Left renal pelvis (tissue), 4 donors: ENCODE results near the gene LANCL1. TPM values are rescaled to one million over a fixed set of nuclear protein-coding genes. Genes with fewer than 3 reads are reported as not detected.
A peak's percentile ranks its signal among the peaks of the same experiment; 100 is the strongest.

Experiments used
- DNase-seq, 4 donors: peaks; one replicate each; pipeline ENCODE4 v3.0.0-alpha.2; 2013; ENCODE audit warnings: low read depth in 4 of 4, low spot score in 3 of 4
- polyA plus RNA-seq, 4 donors: library from polyadenylated mRNA; unstranded; fragments of 120-200 nt; gene quantifications; one replicate each; pipeline ENCODE4 v1.2.1, GENCODE V29; 2013; ENCODE audit not compliant: insufficient read length in 4 of 4

The LANCL1 gene
- polyA plus RNA-seq, result 10 to 100 TPM; 58.9 to 89.4 (median 78.8) TPM

DNA sequence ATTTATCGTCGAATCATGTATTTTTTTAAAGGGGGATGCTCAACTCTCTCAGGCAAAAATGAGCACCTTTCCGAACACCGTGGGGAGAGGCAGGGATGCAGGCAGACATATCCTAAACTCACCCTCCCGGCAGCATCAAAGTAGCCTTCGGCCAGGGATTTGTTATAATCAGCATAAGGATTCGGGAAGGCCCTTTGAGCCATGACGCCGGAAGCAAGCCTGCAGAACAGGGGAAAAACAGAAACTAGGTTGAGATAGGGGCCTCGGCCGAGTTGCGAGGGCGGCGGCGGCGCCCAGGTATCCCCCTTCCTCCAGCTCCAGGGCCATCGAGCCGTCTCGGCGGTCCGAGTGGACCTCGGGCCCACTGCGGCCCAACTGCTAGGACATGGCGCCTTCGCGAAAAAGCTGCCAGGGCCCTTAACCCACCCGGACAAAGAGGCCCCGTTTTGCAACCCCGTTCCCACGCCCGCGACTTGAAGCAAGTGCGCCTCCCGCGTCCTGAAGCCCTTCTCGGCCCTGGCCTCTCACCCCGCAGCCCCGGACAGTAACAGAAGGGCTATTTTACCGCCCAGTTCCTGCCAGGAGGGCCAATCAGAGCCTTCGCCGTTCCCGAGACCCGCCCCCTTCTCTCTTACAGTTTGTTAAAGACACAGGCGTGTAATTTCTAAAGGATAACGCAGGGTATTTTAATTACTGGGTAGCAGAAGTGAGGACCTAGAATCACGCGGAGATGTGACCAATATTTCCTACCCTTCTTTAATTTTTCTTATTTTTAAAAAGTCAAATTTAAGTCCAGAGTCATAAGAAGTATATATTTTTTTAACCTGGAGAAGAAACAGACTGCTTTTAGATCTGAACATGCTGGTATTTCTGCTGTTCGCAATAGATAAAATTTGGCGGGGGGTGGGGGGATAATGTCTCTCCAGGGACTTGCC, at the start of gene LANCL1:
Gene LANCL1, minus strand, starts transcription at position 566 of the 935 bp plus-strand sequence. Its CDS starts 363 bp downstream, at position 203.
- peak; percentile 62 to 80 (median 72) for DNase-seq

DNA sequence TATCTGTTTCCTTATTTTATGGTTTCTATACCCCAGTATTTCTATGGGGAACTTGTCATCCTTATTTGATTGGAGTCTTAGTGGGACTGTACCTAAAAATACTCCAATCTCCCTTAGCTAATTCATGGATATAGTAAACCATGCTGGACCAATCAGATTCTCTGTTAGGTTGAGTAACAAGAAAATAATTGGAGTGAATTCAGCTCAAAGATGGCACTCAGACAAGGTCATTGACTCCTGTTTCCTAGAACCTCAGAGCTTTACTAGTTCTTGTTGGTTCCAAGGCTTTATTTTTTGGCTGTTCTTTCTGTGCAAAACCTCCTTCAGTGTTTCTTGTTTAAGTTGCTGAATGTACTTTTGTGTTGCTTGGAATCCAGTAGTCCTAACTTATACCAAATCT, 48.0 kb upstream of the LANCL1 start:
- no peak for DNase-seq

DNA sequence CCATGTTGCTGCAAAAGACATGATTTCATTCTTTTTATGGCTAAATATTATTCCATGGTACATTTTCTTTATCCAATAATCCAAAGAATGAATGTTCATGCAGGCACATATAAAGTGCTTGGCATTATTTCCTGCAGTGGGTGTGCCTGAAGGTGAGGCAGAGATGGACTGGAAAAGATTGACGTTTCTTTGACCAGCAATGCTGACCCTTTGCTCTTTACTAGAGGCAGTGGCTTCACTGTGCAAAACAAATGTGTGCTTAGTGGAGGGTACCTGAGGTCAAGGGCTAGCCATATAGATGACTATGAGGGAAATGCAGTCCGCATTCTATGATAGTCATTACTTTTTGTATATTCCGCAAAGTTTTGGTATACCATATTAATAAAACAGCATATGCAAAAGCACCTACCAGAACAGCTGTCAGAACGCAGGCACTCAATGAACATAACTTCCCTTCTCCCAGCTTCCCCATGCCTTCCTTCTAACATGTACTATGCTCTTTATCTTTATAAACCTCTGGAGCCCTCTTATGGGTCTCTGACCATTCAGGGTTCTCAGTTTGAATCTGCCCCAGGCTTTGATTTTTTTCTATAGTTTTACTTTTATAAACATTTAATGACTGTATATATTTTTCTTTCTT, 47.2 kb upstream of the LANCL1 start:
- no peak for DNase-seq

GRCh38 chr2:210522399-210522798, 45.8 kb upstream of the LANCL1 start:
- DNase-seq, result no peak

GRCh38 chr2:210519594-210519993, 43.0 kb upstream of the LANCL1 start:
- DNase-seq, result no peak

DNA sequence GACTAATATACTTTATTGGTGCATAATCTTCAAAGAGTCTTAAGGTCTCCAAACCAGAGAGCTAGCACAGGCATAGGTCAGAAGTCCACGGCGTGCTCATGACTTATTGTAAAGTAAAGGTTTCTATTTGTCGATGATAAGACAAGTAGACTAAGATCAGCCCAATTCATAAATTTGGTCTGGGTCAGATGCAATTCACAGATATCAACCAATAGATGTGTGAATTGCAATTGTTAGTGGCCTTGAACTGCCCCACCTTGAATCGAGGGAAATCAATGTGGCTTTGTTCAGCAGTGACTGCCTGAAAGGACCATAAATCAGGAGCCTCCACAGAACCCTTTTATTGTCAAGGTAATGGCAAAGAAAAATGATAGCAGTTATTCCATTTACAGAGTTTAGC, 40.7 kb upstream of the LANCL1 start:
- DNase-seq, result no peak

GRCh38 chr2:210515911-210516310, 39.4 kb upstream of the LANCL1 start:
- DNase-seq, result no peak

- no peak for DNase-seq
Observed at GRCh38 chr2:210503725-210504191, 27.2 kb upstream of the LANCL1 start.

- DNase-seq, result peak in 2 of 4 donors; percentile 28 to 36
Observed at GRCh38 chr2:210503001-210503623, 26.6 kb upstream of the LANCL1 start.

DNA sequence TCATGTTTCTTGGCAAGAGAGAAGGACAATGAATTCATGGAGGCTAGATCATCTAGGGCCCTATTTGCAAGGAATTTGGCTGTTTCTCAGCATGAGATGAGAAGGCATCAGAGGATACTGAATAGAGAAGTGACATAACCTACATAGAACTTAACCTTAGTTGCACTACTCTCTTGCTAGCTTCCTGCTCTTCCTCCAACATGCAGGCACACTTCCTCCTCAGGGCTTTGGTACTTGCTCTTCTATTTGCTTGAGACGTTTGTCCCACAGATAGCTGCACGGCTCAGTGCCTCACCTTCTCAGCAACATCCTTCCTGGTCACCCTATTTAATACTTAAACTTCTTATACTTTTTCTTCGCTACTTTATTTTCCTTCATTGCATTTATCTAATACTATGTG, 20.0 kb upstream of the LANCL1 start:
- DNase-seq, result no peak

- DNase-seq, result no peak
Observed at GRCh38 chr2:210493528-210493927, 17.0 kb upstream of the LANCL1 start.

- DNase-seq, result no peak
Observed at GRCh38 chr2:210481601-210482175, 5.1 kb upstream of the LANCL1 start.

- DNase-seq, result no peak
Observed at GRCh38 chr2:210480764-210481163, 4.2 kb upstream of the LANCL1 start.

DNA sequence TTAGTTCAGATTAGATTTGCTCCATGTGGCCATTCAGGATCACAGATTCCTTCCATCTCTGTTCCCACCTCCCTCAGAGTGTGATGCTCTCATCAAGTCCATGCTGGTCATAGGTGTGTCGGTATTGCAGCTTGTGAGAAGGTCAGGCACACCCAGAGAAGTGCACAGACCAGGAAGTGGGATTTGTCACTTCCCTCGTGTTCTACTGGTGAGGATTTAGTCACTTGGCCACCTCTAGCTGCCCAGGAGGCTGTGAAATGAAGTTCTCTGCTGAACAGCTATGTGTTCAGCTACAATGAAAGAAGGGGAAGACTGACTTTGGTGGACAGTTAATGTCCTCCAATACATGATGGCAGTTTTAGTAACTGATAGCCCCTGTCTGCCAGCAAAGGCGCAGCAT, 3.5 kb upstream of the LANCL1 start:
- DNase-seq, result no peak

GRCh38 chr2:210478661-210479060, 2.1 kb upstream of the LANCL1 start:
- no peak for DNase-seq

DNA sequence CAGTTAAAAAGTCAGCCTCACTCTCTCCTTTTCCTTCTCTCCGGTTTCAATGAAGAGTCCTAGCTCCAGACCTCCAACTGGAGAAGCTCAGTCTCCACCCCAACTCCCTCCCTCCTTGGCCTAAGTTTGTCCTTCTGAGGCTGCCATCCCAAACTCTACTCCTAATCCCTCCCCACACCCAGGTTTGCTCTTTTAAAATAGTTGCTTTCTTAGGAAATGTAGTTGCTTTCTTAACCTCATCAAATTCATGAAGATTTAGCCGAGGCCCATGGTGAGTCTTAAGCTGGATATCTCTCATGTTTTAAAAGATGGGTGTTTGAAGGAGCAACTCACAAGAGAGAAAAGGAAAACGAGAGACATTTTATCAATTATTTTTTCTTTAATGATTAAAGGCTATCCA, 937 bp upstream of the LANCL1 start:
- no peak for DNase-seq

GRCh38 chr2:210475706-210476105, 853 bp downstream of the LANCL1 start:
- no peak for DNase-seq

- no peak for DNase-seq
Observed at GRCh38 chr2:210474776-210475175, 1.8 kb downstream of the LANCL1 start.

DNA sequence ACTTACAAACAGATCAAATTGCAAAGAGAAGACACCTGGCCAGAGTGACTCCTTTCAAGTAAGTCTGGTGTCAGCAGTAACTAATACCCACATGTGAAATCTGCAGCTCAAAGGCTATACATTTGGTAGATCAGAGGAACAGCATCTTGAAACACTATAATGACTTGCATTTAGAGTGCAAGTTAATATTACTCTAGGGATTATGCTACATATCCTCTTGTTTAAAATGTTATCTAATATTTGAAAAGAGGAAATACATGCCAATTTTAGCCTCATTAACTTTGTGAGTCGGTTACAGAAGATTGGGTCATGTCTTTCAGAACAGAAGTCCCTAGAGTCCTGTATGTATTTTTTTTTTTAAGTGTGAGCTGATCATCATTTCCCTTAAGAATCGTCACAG, 15.2 kb downstream of the LANCL1 start:
- no peak for DNase-seq

GRCh38 chr2:210460322-210461227, 16.0 kb downstream of the LANCL1 start:
- DNase-seq, result no peak
